Measurements from ENCODE around the gene DDIT3.

DNA sequence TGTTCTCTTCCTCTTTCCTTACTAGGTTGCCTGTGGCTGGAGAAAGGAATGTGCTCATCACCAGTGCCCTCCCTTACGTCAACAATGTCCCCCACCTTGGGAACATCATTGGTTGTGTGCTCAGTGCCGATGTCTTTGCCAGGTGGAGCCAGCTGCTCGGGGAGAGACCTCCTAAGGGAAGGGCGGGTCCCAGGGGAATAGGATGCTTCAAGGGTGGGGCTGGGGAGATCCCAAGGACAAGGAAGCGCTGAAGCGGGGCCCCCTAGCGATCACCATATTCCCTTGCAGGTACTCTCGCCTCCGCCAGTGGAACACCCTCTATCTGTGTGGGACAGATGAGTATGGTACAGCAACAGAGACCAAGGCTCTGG is 22.2 kb downstream of the DDIT3 start:
- no peak for TF ChIP-seq EZH2 (IDR thresholded peaks at IDR 0.05; ENCODE audit: insufficient read depth, poor library complexity, severe bottlenecking)
- no peak for TF ChIP-seq EZH2phosphoT487 (IDR thresholded peaks at IDR 0.05; ENCODE audit: insufficient read depth, low read depth)

Measured in GM23248 (cell line).